COLO829 (cell line): ENCODE results near the gene IGF2.

Experiments
- DNase-seq: peaks from one replicate; pipeline ENCODE4 v3.0.0; 2012; ENCODE audit warnings: low spot score

Gene IGF2

DNA sequence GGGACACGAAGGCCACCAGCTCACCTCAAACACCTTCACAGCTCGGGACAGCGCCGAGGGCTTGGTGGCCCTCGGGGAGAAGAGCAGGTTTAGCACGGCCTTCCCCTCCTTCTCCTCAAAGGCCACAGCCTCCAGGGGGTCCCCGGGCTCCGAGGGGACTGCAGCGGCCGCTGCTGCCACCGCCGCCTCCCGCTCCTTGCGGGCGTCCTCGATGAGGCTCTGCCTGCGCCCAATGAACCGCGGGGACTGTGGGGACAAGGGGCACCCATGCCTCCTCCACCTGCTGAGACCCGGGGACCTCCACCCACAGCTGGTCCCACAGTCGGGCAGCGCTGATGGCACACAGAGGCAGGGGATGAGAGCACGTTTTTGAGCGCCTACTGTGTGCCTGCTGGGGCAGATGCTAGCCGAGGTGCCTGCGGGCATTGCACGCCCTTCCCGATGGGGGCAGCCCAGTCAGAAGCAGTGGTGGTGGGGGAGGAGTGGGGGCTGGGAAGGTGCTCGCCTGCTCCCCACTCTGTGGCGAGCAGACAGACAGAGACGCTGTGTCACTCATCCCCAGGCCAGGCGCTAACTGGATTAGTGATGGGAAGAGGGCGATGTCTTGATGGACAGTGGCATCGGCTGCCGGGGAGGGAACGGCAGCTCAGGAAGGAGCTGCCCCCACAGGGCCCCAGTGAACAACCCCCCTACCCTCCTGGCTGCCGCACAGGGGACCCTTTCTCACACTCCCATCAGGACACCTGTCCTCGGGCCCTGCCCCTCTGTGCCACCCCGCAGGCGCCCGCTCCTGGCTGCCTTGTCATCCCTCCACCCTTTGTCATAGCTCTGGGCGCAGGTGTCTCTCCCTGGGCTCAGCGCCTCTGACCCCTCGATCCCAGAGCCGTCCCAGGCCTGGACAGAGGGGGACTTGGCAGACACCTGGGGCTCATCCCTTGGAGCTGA, 30.7 kb upstream of the IGF2 start:
- DNase-seq = no peak

DNA sequence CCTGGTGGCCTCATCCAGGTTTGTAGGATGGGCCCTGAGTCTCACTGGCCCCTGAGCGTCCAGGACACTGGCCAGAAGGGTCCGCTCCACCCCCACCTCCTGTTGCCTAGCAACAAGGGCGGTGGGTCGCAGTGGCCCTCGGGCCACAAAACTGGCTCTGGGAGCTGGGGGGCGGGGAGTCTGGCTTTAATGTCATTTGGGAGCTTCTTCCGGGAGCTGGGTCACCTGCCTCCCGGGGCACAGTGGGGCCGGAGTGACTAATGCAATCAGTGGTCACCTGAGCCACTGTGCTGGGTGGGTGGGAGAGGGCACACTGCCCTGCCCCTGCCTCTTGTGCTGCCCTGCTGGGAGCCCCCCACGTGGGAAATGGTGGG, 29.8 kb upstream of the IGF2 start:
- no peak for DNase-seq

DNA sequence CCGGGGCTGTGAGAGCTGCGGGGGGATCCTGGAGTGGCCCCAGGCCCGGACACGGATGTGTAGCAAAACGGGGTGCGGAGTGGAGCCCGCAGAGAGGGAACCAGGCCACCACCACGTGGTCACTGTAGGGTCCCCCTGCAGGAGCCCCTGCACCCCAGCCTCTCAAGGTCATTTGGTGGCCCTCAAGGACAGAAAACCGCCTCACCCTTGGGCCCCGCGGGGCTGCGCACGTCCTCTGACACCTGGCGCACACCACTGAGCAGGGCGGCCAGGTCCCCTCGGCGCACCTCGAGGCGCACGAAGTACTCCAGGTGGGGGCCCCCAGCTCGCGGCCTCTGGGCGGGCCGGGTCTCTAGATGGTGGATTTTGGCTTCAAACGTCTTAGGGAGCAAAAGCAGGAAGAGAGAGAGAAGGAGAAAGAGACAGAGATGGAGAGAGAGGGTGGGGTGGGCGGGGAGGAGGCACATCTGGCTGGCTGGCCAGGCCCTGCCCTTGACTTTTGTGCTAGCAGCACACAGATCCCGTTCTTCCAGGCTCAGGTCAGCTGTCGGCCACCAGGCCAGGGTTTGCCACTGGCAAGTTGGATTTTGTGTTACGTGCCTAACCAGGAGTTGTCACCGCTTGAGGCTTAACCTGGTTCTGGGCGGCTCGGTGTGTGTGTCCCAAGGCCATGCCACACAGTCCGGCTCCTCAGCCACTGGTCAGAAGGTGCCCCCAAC, 29.3 kb upstream of the IGF2 start:
- no peak for DNase-seq

DNA sequence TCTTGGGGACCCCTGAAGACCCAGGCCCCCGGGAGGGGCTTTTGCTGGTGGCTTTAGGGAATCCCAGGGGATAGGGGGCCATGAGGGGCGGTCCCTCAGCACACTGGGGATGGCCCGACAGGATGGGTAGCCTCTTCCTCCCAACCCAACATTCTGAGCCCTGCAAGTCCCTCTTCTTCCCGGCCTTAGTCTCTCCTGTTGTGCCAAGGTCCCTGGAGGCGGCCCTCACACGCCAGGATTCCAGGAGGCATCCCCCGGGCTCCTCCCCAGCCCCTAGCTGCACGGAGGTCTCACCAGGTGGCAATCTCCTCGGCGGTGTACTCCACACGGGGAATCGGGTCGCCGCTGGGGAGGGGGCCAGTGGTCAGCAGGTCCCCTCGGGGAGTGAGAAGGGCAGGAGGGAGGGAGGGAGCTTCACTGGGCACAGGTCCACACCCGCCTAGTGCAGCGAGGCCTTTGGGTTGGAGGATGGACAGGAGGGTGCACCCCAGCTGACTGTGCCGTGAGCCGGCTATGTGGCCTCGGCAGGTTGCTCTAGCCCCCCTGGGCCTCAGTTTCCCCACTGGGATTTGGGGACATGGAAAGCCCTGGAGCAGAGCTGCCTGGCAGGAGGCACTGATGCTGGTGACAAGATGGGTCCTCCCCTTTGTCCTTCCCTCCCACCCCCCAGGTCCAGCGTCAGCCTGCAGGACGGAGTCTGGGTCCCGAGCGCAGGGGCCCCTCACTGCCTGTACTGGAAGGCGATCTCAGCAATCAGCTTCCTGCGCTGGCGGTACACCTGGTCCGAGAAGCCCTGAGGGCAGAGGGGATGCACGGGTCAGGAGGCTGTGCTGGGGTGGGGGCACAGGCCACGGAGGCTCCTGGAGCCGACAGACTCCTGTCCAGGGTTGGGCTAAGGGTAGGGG, 28.2 kb upstream of the IGF2 start:
- no peak for DNase-seq

DNA sequence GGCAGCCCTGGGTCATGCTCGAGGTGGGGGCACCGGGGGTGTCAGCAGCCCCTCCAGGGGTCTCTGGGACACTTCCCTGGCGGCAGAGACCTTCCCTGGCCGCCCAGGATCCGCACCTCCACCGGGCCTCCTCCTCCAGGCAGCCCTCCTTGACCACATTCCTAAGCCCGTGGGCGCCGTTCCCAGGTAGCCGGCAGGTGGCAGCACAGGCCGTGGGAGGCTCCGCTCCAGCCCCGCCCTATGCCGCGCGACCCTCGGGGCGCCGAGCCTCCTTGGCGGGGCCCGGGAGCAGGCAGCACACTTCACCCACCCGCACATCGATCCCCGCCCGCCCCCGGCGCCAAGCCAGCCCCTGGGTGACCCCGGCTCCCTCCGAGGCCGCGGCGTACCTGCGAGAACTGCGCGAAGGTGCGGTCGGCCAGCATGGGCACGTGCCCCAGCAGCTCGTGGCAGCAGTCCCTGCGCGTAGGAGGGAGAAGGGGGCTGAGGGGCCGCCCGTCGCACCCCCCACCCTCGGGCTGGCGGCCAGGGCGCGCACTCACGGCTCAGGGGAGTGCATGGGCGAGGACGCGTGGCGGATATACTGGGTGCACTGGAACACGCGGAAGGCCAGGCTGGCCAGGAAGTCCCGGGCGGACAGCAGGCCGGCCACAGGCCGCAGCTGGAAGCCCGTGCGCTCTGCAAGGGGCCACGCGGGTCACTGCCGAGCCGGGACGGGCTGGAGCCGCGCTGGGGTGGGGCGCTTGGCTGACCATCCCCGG, 27.1 kb upstream of the IGF2 start:
- no peak for DNase-seq

DNA sequence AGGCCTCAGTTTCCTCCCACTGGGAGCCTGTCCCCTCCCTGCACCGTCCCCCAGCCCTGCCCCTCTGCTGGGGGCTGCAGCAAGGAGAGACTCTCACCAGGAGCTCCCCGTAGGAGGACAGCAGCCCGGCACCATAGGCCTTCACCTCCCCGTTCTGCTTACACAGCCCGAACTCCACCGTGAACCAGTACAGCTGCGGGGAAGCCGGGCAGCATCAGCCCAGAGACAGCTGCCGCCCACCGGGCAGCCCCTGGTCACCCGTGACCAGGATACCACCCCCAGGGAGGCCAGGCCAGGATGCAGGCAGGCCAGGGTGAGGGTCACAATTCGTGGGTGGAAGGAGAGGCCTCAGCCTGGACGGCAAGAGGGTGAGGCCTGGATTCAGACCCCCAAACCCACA, 26.4 kb upstream of the IGF2 start:
- no peak for DNase-seq

DNA sequence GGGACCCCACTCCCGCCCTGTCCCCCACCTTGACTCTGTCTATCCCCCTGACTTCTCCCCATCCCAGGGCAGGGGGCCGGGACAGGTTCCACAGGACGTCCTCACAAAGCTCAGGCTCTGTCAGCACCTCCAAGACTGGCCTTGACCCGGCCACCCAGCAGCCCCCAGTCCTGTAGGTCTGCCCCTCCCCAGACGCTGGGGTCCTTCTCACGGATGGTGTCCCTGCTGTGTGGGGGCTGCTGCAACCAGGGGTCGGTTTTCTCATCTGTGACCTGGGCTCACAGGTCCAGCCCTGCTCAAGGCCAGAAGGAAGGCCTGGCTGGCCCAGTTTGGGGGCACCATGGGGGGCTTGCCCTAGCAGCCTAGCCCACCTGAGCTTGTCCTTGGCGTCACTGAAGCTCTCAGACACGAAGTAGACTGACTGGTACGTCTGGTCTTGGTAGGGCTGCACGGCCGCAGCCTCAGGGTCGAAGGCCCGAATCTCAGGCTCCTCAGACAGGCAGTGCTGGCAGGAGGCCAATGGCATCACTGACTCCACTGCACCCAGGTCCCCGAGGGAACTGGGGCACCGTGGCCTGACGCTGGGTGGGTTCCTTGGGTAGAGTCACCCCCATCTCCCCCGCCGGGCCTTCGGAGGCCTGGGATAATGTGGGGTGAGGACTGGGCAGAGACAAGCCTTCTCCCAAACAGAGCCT, 25.8 kb upstream of the IGF2 start:
- DNase-seq = no peak

DNA sequence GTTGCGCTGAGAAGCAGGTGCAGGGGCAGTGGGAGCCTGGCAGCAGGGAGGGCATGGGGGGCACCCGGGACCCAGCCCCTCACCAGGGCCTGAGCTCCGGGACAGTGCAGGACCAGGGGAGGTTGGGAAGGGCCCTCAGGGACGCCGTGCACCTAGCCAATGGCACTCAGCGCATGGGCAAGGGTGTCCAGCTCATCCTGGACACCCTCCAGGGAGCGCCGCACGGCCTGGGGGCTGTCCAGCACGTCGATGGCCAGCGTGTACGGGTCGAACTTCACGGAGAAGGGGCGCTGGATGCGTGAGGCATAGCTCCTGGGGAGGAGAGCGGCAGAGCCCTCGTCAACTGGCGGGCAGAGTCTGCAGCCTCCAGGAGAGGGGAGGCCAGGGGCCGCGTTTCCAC, 24.9 kb upstream of the IGF2 start:
- no peak for DNase-seq

DNA sequence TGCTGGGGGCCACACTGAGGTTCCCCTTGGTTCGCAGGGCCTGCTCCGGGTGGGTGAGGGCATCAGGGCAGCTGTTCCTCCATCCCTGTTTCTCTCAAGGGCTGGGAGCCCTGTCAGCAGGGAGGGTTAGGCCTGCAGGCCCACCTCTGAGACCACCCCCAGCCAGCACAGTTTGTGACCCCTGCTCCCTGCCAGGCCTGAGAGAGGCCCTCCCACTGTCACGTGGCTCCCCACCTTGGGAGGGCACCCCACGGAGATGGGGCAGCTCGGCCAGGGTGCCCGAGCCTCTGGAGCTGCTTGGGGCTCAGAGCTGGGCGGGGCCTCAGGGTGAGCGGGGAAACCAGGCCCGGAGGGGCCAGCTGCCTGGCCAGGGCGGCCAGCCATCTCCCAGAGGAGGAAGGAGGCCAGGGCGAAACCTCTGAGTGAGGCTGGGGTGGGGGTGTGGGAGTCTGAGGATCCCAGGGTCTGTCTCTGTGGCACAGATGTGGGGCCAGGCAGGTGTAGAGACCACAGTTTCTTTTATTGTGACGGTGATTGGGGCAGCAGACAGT, 24.3 kb upstream of the IGF2 start:
- DNase-seq = no peak

DNA sequence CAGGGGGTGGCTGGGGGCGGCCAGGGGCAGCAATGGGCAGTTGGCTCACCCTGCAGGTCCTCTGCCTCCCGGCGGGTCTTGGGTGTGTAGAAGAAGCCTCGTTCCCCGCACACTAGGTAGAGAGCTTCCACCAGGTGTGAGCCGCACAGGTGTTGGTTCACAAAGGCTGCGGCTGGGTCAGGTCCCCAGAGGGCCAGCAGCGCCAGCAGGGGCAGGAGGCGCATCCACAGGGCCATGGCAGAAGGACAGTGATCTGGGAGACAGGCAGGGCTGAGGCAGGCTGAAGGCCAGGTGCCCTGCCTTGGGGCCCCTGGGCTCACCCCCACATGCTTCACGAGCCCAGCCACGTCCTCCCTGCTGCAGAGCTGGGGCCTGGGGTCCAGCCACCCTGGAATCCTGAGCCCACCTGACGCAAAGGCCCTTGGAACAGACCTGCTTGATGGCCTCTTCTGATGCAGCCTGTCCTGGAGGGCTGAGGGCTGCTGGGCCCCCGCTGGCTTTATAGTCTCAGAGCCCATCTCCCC, 21.6 kb upstream of the IGF2 start, which contains the start of gene INS:
TSS of gene INS (minus strand) at position 474 of the 524 bp plus-strand sequence. CDS start at position 236, 238 bp downstream.
- no peak for DNase-seq

DNA sequence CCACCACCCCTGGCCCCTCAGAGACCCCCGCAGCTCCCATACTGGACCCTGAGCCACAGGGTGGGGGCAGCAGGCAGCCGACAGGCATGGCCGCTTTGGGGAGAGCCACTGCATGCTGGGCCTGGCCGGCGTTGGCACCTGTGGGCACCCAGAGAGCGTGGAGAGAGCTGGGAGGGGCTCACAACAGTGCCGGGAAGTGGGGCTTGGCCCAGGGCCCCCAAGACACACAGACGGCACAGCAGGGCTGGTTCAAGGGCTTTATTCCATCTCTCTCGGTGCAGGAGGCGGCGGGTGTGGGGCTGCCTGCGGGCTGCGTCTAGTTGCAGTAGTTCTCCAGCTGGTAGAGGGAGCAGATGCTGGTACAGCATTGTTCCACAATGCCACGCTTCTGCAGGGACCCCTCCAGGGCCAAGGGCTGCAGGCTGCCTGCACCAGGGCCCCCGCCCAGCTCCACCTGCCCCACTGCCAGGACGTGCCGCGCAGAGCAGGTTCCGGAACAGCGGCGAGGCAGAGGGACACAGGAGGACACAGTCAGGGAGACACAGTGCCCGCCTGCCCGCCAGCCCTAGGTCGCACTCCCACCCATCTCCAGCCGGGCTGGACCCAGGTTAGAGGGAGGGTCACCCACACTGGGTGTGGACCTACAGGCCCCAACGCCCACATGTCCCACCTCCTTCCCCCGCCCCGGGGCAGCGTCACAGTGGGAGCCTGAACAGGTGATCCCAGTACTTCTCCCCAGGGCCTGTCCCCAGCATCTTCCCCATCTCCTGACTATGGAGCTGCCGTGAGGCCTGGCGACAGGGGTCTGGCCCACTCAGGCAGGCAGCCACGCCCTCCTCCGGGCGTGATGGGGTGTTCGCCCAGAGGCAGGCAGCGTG, 20.6 kb upstream of the IGF2 start:
- DNase-seq = no peak

DNA sequence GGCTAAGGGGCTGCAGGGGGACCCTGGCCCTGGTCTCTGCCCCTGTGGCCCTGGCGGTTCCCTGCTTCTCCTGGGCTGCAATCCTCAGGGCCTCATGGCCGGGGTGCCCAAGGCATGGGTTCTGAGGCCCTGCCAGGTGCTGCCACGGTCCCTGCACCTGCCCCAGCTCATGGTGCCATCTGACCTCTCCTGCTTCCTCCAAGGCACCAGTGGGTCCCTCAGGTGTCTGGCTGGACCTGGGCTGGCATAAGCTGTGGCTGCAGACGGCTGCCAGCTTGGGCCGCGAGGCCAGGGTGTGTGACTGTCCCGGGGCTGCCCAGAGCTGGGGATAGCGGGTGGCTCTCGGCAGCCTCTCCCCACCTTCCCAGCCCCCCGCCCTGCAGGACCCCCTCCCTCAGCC, 19.8 kb upstream of the IGF2 start:
- DNase-seq = no peak

DNA sequence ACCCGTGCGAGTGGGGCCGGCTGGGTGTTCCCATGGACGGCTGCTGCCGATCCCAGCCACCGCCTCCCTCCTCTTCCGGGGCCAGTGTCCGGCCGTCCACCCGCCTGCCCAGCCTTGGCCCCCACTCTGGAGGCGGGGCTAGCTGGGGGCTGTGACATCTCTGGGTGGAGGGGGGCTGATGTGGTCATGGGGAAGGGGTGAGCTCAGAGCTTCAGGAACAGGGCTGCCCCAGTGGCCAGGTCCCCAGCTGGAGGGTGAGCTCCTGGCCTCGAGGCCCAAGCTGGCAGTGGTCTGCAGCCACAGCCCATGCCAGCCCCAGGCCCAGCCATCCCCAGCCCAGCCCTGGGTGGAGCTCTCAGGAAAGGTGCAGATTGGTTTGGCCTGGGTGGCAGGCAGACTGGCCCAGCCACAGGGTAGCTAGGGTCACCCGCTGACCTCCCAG, 19.1 kb upstream of the IGF2 start:
- no peak for DNase-seq

DNA sequence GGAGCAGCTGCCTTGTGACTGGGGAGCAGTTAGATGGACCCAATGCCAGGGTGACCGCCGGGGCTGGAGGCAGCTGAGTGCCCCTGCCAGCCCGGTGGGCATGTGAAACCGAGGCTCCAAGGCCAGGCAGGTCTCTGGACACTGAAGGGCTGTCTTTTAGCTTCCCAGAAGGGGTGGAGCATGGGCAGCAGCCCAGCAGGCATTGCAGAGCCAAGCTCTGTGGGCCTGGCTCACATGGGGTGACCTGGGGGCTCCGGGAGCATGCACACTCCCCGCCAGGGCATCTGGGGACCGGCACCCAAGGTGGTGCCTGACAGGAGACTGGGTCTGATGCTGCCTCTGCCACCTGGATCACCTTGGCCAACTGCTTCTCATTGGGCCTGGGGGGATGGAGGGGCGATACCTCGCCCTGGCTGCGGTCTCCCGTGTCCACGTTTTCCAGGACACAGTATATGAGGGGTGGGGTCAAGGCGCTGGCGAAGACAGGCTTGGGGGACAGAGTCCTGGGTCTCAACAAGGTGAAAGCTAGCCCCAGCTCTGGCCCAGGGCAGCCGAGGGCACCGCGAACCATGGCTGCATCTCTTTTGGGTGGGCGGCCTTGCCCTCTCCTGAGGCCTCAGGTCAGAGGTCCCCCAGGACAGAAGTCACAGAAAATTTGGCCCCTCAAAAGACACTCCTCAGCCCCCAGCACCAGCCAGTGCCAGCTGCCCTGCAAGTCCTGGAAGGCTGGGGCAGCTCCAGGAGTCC, 18.3 kb upstream of the IGF2 start:
- no peak for DNase-seq

DNA sequence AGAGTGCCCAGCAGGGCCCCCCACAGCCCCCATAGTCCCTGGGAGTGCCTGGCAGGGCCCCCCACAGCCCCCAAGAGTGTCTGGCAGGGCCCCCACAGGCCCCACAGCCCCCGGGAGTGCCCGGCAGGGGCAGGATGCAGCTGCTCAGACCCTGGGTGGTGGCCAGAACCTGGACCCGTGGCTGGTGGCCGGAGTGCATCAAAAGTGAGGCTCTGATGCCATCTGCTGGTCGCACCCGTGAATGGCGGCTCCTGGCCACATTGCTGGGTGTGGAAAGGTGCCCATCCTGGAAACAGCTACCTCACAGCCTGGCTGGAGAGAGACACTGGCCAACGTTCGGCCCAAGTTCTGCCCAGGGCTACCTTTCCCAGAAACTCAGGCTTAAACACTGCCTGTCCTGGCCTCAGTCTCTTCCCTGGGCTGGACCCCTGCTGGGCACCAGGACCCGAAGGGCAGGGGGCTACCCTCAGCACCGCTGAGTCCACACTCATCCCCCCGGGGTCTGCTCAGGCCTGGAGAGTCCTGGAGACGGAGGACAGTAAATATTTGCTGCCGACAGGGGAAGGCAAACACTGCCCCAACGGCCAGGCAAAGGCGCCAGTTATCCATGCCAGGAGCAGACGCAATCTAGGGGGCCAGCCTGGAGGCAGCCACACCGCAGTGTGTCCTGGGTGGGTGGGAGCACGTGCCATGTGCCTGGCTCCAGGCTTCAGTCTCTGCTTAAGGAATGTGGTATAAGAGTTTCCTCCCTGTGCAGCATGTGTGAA, 17.4 kb upstream of the IGF2 start:
- peak; percentile 76 for DNase-seq

DNA sequence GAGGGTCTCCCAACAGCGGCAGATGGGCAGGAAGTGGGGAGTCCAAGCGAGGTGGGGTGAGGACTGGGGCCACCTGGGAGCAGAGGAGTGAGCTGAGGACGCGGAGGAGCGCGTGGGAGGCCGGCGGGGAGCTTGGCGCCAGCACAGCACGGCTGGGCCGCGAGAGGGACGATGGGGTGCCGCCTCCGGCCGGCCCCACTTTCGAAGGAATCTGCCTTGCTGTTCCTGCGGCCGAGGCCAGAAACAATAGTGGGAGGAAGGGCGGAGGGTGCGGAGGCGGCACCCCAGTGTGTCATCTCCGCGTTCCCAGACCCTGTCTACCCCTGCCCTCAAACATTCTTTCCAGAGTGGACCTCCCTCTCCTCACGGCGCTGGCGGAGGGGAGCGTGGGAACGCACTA, 16.3 kb upstream of the IGF2 start:
- no peak for DNase-seq

DNA sequence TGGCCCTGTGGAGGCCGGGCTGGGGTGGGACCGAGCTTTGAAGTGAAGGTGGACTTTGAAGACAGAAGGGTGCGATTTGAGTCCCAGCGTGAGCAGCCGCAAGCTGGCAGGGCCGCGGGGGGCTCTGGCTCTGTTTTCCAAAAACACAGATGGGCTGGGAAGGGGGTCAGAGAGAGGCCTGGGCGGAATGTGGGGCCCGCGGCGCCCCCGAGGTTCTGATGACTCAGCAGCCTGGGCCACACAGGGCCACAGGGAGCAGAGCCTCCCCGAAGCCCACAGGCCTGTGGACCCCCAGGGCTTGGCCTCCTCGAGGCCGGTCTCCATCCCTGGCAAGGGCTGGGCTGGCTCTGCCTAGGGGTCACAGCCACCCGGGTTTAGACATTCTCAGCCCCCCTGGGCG, 15.7 kb upstream of the IGF2 start:
- DNase-seq = no peak

DNA sequence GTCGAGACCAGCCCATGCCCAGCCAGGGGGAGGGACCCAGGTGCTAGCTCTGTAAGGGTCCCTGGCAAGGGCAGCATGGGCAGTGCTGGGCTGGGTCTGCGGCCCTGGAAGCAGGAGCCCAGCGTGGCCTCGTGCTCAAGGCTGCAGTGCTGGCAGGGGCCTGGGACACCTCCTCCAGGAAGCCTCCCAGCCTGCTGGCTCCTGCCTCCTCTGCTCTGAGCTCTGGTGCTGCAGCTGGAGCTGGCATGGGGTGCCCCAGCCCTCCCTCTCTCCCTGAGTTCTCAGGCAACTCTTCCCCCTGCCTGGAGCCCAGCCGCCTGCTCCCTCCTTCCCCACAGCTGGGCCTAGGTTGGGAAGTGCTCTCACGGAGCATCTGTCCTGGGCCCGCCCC, 15.0 kb upstream of the IGF2 start:
- DNase-seq = no peak
